Measurements from ENCODE around the gene CTDP1. TPM values are rescaled to one million over a fixed set of nuclear protein-coding genes. Genes with fewer than 3 reads are reported as not detected.

CTDP1 gene, protein sequence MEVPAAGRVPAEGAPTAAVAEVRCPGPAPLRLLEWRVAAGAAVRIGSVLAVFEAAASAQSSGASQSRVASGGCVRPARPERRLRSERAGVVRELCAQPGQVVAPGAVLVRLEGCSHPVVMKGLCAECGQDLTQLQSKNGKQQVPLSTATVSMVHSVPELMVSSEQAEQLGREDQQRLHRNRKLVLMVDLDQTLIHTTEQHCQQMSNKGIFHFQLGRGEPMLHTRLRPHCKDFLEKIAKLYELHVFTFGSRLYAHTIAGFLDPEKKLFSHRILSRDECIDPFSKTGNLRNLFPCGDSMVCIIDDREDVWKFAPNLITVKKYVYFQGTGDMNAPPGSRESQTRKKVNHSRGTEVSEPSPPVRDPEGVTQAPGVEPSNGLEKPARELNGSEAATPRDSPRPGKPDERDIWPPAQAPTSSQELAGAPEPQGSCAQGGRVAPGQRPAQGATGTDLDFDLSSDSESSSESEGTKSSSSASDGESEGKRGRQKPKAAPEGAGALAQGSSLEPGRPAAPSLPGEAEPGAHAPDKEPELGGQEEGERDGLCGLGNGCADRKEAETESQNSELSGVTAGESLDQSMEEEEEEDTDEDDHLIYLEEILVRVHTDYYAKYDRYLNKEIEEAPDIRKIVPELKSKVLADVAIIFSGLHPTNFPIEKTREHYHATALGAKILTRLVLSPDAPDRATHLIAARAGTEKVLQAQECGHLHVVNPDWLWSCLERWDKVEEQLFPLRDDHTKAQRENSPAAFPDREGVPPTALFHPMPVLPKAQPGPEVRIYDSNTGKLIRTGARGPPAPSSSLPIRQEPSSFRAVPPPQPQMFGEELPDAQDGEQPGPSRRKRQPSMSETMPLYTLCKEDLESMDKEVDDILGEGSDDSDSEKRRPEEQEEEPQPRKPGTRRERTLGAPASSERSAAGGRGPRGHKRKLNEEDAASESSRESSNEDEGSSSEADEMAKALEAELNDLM
- total RNA-seq, result 10 to 100 TPM in 8 of 9 donors, 1 to 10 TPM in 1; 9.0 to 21.3 (median 15.7) TPM
- polyA plus RNA-seq, result 10 to 100 TPM in 2 of 3 donors, 1 to 10 TPM in 1; 3.8 to 23.9 (median 20.7) TPM
- long read RNA-seq, donor 1, full-length matches to known transcripts, result 1 of 1 reads
- long read RNA-seq, donor 1, partial matches to known transcripts, result 0 of 1 reads
- long read RNA-seq, donor 1, other reads (novel, unspliced or antisense), result 0 of 1 reads
- long read RNA-seq, donor 2, result 0 reads
- long read RNA-seq, donor 3, result 0 reads
- long read RNA-seq, donor 4, result 0 reads
- long read RNA-seq, donor 5, full-length matches to known transcripts, result 49 of 58 reads
- long read RNA-seq, donor 5, partial matches to known transcripts, result 3 of 58 reads
- long read RNA-seq, donor 5, other reads (novel, unspliced or antisense), result 6 of 58 reads
- long read RNA-seq, donor 6, partial matches to known transcripts, result 1 of 2 reads
- long read RNA-seq, donor 6, other reads (novel, unspliced or antisense), result 0 of 2 reads
- long read RNA-seq, donor 7, partial matches to known transcripts, result 0 of 1 reads
- long read RNA-seq, donor 7, other reads (novel, unspliced or antisense), result 0 of 1 reads
- long read RNA-seq, donor 8, full-length matches to known transcripts, result 3 of 3 reads
- long read RNA-seq, donor 8, partial matches to known transcripts, result 0 of 3 reads
- long read RNA-seq, donor 8, other reads (novel, unspliced or antisense), result 0 of 3 reads
- long read RNA-seq, donor 9, result 0 reads
- long read RNA-seq, donor 10, partial matches to known transcripts, result 0 of 2 reads
- long read RNA-seq, donor 10, other reads (novel, unspliced or antisense), result 0 of 2 reads

DNA sequence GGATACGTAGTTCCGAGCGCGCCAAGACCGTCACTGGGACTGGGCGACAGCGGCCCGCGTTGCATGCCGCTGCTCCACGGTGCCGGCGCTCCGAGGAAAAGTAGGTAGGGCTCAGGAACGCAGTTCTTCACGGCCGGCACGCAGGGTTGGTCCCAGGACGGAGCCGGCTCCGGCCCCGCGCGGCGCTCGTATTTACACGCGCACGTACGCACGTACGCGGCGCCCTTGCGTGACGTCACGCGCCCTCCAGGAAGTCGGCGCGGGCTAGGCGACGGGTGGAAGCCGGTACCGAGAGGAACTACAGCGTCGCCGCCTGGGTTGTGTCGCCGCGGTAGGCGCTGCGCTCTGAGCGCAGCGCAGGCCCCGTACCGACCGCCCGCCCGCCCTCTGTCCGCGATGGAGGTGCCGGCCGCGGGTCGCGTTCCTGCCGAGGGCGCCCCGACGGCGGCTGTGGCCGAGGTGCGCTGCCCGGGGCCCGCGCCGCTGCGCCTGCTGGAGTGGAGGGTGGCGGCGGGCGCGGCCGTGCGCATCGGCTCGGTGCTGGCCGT is at the start of gene CTDP1:
Gene CTDP1, plus strand, starts transcription at position 252 of the 548 bp plus-strand sequence. Its CDS starts 145 bp downstream, at position 397.
- H3K4me3 ChIP-seq, result peak within 1 kb of the TSS; percentile 54 to 87 (median 74)
- peaks cover 18 to 30% of the 10 kb centered on the region in 2 donors for H3K4me1 ChIP-seq (replicated peaks in 1 of 2)
- H3K36me3 ChIP-seq (replicated peaks in 1 of 2), result no peaks in the 10 kb centered on the region
- TF ChIP-seq, protein P1, sequence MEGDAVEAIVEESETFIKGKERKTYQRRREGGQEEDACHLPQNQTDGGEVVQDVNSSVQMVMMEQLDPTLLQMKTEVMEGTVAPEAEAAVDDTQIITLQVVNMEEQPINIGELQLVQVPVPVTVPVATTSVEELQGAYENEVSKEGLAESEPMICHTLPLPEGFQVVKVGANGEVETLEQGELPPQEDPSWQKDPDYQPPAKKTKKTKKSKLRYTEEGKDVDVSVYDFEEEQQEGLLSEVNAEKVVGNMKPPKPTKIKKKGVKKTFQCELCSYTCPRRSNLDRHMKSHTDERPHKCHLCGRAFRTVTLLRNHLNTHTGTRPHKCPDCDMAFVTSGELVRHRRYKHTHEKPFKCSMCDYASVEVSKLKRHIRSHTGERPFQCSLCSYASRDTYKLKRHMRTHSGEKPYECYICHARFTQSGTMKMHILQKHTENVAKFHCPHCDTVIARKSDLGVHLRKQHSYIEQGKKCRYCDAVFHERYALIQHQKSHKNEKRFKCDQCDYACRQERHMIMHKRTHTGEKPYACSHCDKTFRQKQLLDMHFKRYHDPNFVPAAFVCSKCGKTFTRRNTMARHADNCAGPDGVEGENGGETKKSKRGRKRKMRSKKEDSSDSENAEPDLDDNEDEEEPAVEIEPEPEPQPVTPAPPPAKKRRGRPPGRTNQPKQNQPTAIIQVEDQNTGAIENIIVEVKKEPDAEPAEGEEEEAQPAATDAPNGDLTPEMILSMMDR (IDR thresholded peaks at IDR 0.05), result peak in 2 of 6 experiments; percentile 4 to 22
- peak; percentile 42 to 76 for TF ChIP-seq POLR2A (IDR thresholded peaks at IDR 0.05)
- H3K9me3 ChIP-seq (replicated peaks in 1 of 3), result no peaks in the 10 kb centered on the region
- H3K27me3 ChIP-seq, result no peaks in the 10 kb centered on the region
- peak; percentile 90 to 97 (median 93) for DNase-seq
- 0% methylated on average over 2 to 88 of the region's 88 CpGs for WGBS, 4 donors
- peak within 1 kb of the TSS; percentile 95 to 100 (median 97) for H3K27ac ChIP-seq
- intact Hi-C loops (cut with DNase I), result loop anchor here in 1 of 2 donors (10.0 kb wide), 2 partner anchors 275 to 355 kb away; partner anchors contain the start of genes RBFA and SLC66A2

DNA sequence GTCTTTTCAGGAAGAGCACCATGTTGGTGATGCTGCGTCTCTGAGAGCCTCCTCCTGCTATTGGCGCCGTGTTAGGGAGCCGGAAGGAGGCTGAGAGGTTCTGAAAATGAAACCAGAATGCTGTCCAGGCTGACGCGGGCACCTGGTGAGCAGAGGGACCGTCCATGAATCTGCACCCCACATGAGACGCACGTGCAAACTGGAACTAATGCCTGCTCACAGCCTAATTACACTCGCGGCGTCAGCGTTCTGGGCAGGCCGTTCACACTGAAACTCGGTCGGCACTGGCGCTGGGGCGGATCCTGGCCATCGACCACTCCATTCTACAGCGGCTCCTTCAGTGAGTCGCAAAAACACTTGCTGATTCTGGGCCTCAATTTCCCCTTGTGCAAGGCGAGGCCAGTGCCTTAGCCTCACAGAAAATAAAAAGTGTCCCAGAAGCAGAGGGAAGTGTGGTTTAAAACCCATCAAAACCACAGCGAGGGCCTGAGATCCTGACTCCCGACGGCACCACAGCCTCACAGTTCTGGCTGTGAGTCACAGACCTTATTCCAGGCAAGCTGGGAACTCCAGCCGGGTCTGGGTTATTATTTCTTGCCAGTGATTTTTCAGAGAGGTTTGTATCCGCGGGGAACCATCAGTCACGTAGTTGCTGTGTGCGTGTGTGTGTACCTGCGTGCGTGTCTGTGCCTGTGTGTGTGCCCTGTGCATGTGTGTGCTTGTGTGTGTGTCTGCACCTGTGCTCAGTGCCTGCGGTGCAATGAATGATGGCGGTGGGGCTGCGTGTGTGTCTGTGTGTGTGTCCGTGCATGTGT is 49.1 kb upstream of the CTDP1 start:
- DNase-seq, result peak in 3 of 7 donors; percentile 4 to 30 (median 10)
- Histone ChIP-seq H3K4me1 (replicated peaks in 1 of 2) (no peaks in the 10 kb centered on the region), H3K36me3 (replicated peaks in 1 of 2) (no peaks in the 10 kb centered on the region), H3K27me3 (peaks cover 4% of the 10 kb centered on the region), H3K9me3 (replicated peaks in 1 of 3) (no peaks in the 10 kb centered on the region), H3K27ac (no peak overlapping the region), H3K4me3 (no peak overlapping the region)
- TF ChIP-seq POLR2A (IDR thresholded peaks at IDR 0.05), result no peak
- TF ChIP-seq, protein P1 (IDR thresholded peaks at IDR 0.05), result no peak
- WGBS, 4 donors, result 81 to 83% (median 81%) methylated on average over 22 to 36 of the region's 36 CpGs
- intact Hi-C loops (cut with DNase I), result no loop called here

DNA sequence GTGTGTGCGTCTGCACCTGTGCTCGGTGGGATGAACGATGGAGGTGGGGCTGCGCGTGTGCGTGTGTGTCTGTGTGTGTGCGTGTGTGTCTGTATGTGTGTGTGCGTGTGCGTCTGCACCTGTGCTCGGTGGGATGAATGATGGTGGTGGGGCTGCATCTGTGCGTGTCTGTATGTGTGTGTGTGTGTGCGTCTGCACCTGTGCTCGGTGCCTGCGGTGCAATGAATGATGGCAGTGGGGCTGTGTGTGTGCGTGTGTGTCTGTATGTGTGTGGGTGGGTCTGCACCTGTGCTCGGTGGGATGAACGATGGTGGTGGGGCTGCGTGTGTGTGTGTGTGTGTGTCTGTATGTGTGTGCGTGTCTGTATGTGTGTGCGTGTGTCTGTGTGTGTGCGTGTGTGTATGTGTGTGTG is 48.5 kb upstream of the CTDP1 start:
- no peaks in the 10 kb centered on the region for H3K9me3 ChIP-seq (replicated peaks in 1 of 3)
- DNase-seq, result peak in 2 of 7 donors; percentile 0 to 33
- no peaks in the 10 kb centered on the region for H3K4me1 ChIP-seq (replicated peaks in 1 of 2)
- no peaks in the 10 kb centered on the region for H3K36me3 ChIP-seq (replicated peaks in 1 of 2)
- 83 to 90% (median 87%) methylated on average over 21 of the region's 21 CpGs for WGBS, 4 donors
- no peak overlapping the region for H3K4me3 ChIP-seq
- H3K27ac ChIP-seq, result no peak overlapping the region
- TF ChIP-seq, protein P1 (IDR thresholded peaks at IDR 0.05), result no peak
- no peak for TF ChIP-seq POLR2A (IDR thresholded peaks at IDR 0.05)
- peaks cover 4% of the 10 kb centered on the region for H3K27me3 ChIP-seq
- intact Hi-C loops (cut with DNase I), result no loop called here

All from adrenal gland (tissue), 19 donors.